K562 (cell line): ENCODE measurements around the gene ZSCAN12. TPM values are rescaled to one million over a fixed set of nuclear protein-coding genes. Genes with fewer than 3 reads are reported as not detected.

Experiments
- FOSL1 ChIP-seq: fragments of 200-800 bp; sonication (Bioruptor generic); conservative IDR thresholded peaks from 2 replicates; pipeline ENCODE4 v1.6.1; 2016; ENCODE audit warnings: missing genetic modification characterization, missing compliant biosample characterization
- HMG20B ChIP-seq: fragments of 250-450 bp; sonication (Bioruptor Pico); IDR thresholded peaks from 2 replicates; pipeline ENCODE4 v1.5.0; 2021; ENCODE audit warnings: mild to moderate bottlenecking
- TSC22D4 ChIP-seq: fragments of 450-650 bp; IDR thresholded peaks from 2 replicates; pipeline ENCODE4 v1.6.1; 2016; ENCODE audit warnings: missing genetic modification characterization, missing biosample characterization, control low read depth
- VEZF1 ChIP-seq: fragments of 200-800 bp; sonication (Bioruptor generic); IDR thresholded peaks from 2 replicates; pipeline ENCODE4 v1.6.1; 2017; ENCODE audit warnings: missing genetic modification characterization, missing compliant biosample characterization
- polyA plus RNA-seq, 8 experiments: library from polyadenylated mRNA; depleted of rRNA in 4 of 8; stranded (reverse) in 5 of 8; unstranded in 3 of 8; fragments of >200 nt; fragmentation: Nextera tagmentation in 2 of 8; fragmentation: Illumina TruSeq in 1 of 8; extraction: Ambion mirVana in 2 of 8; extraction: Trizol in 1 of 8; gene quantifications; 2 replicates each; pipeline versions ENCODE4 v1.2.1 to v1.2.3, GENCODE V29; 2011 to 2014; ENCODE audit warnings: inconsistent platforms in 1 of 8, missing spikeins in 1 of 8
- total RNA-seq, 7 experiments: library from RNA; depleted of rRNA in 6 of 7; stranded (reverse); fragments of >200 nt in 6 of 7; fragmentation: Illumina TruSeq in 2 of 7; extraction: Trizol in 2 of 7; gene quantifications; 2 replicates each; pipeline versions ENCODE4 v1.2.1 to v1.2.3, GENCODE V29; 2011 to 2021; ENCODE audit warnings: low replicate concordance in 1 of 7
- TF ChIP-seq, protein P1 (sequence below): fragments of 450-650 bp; IDR thresholded peaks from 2 replicates; pipeline ENCODE4 v1.6.1; 2016; ENCODE audit warnings: mild to moderate bottlenecking, moderate library complexity
- TF ChIP-seq, protein P2 (sequence below): fragments of 250-450 bp; sonication (Bioruptor Pico); IDR thresholded peaks from 2 replicates; pipeline ENCODE4 v1.6.1; 2021; ENCODE audit warnings: mild to moderate bottlenecking

Gene ZSCAN12
- total and polyA plus RNA-seq, 9 of the 15 experiments (the other 6 are each of a cell fraction or from before 2014, with no cell fraction given) = 2.5 to 19.6 (median 12.5) TPM

DNA sequence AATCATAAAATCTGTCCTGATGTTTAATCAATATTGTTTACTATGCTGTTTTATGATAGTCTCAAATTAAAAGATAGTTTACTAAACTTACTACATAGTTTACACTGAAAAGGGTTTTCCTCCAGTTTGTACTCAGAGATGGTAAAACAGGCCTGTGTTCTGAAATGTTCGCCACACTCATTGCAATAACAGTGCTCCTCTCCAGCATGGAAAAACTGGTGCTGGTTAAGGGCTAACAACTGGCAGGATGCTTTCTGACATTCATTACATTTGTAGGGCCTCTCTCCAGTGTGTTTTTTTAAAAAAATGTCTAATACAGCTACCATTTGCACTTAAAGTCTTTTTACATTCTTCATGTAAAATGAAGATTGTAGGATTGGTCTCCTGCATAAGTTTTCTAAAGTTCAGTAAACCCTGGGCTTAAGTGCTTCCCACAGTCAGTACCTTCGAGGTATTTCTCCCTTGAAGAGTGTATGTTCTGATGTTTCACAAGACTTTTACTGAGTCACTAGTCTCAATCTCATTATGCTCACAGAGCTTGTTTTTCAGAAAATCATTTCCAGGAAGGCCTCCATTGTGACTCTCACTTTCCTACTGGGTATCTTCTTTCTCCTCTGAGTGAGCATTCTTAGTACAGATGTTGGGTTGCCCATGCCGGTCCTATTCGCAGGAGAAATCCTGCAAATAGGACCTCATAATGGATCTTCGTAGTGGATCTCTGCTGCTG is 8.7 kb upstream of the ZSCAN12 start (continued):
- TF ChIP-seq, protein P1, sequence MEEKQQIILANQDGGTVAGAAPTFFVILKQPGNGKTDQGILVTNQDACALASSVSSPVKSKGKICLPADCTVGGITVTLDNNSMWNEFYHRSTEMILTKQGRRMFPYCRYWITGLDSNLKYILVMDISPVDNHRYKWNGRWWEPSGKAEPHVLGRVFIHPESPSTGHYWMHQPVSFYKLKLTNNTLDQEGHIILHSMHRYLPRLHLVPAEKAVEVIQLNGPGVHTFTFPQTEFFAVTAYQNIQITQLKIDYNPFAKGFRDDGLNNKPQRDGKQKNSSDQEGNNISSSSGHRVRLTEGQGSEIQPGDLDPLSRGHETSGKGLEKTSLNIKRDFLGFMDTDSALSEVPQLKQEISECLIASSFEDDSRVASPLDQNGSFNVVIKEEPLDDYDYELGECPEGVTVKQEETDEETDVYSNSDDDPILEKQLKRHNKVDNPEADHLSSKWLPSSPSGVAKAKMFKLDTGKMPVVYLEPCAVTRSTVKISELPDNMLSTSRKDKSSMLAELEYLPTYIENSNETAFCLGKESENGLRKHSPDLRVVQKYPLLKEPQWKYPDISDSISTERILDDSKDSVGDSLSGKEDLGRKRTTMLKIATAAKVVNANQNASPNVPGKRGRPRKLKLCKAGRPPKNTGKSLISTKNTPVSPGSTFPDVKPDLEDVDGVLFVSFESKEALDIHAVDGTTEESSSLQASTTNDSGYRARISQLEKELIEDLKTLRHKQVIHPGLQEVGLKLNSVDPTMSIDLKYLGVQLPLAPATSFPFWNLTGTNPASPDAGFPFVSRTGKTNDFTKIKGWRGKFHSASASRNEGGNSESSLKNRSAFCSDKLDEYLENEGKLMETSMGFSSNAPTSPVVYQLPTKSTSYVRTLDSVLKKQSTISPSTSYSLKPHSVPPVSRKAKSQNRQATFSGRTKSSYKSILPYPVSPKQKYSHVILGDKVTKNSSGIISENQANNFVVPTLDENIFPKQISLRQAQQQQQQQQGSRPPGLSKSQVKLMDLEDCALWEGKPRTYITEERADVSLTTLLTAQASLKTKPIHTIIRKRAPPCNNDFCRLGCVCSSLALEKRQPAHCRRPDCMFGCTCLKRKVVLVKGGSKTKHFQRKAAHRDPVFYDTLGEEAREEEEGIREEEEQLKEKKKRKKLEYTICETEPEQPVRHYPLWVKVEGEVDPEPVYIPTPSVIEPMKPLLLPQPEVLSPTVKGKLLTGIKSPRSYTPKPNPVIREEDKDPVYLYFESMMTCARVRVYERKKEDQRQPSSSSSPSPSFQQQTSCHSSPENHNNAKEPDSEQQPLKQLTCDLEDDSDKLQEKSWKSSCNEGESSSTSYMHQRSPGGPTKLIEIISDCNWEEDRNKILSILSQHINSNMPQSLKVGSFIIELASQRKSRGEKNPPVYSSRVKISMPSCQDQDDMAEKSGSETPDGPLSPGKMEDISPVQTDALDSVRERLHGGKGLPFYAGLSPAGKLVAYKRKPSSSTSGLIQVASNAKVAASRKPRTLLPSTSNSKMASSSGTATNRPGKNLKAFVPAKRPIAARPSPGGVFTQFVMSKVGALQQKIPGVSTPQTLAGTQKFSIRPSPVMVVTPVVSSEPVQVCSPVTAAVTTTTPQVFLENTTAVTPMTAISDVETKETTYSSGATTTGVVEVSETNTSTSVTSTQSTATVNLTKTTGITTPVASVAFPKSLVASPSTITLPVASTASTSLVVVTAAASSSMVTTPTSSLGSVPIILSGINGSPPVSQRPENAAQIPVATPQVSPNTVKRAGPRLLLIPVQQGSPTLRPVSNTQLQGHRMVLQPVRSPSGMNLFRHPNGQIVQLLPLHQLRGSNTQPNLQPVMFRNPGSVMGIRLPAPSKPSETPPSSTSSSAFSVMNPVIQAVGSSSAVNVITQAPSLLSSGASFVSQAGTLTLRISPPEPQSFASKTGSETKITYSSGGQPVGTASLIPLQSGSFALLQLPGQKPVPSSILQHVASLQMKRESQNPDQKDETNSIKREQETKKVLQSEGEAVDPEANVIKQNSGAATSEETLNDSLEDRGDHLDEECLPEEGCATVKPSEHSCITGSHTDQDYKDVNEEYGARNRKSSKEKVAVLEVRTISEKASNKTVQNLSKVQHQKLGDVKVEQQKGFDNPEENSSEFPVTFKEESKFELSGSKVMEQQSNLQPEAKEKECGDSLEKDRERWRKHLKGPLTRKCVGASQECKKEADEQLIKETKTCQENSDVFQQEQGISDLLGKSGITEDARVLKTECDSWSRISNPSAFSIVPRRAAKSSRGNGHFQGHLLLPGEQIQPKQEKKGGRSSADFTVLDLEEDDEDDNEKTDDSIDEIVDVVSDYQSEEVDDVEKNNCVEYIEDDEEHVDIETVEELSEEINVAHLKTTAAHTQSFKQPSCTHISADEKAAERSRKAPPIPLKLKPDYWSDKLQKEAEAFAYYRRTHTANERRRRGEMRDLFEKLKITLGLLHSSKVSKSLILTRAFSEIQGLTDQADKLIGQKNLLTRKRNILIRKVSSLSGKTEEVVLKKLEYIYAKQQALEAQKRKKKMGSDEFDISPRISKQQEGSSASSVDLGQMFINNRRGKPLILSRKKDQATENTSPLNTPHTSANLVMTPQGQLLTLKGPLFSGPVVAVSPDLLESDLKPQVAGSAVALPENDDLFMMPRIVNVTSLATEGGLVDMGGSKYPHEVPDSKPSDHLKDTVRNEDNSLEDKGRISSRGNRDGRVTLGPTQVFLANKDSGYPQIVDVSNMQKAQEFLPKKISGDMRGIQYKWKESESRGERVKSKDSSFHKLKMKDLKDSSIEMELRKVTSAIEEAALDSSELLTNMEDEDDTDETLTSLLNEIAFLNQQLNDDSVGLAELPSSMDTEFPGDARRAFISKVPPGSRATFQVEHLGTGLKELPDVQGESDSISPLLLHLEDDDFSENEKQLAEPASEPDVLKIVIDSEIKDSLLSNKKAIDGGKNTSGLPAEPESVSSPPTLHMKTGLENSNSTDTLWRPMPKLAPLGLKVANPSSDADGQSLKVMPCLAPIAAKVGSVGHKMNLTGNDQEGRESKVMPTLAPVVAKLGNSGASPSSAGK = no peak
- TF ChIP-seq TSC22D4 = no peak
- TF ChIP-seq, protein P2, sequence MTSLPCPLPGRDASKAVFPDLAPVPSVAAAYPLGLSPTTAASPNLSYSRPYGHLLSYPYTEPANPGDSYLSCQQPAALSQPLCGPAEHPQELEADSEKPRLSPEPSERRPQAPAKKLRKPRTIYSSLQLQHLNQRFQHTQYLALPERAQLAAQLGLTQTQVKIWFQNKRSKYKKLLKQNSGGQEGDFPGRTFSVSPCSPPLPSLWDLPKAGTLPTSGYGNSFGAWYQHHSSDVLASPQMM = no peak
- TF ChIP-seq VEZF1 (CRISPR knock-in tag) = no peak
- peak; percentile 60; the same call in 1 of the 2 replicates for TF ChIP-seq FOSL1 (tag)
- TF ChIP-seq HMG20B (CRISPR knock-in tag) = no peak
